ENCODE measurements around the gene JADE1. TPM values are rescaled to one million over a fixed set of nuclear protein-coding genes. Genes with fewer than 3 reads are reported as not detected.

The JADE1 gene
- total RNA-seq, 1 experiment from 2014 or later = 30.2 TPM

GRCh38 chr4:128837679-128838078 lies 28.2 kb downstream of the JADE1 start:
- Mint-ChIP-seq H3K4me1 (ENCODE audit: low read depth, unreplicated experiment) (peaks cover 20% of the 10 kb centered on the region), H3K36me3 (ENCODE audit: insufficient read depth, unreplicated experiment) (peaks cover 19% of the 10 kb centered on the region), H3K9me3 (ENCODE audit: unreplicated experiment) (no peaks in the 10 kb centered on the region), H3K27me3 (ENCODE audit: insufficient read depth, unreplicated experiment) (no peaks in the 10 kb centered on the region), H3K4me3 (ENCODE audit: unreplicated experiment) (no peak overlapping the region), H3K27ac (ENCODE audit: unreplicated experiment) (no peak overlapping the region)
- ChIA-PET POLR2A (no interaction called here), CTCF (no interaction called here)
- no peak for TF ChIP-seq CTCF (IDR thresholded peaks at IDR 0.05; ENCODE audit: insufficient read depth in 1 of 2, low read depth in 1 of 2, low read length in 1 of 2, severe bottlenecking in 1 of 2, unreplicated experiment in 1 of 2)
- intact Hi-C loops (cut with micrococcal nuclease; ENCODE audit: unreplicated experiment) = no loop called here
- peaks cover 11% of the 10 kb centered on the region; the same call in 1 of the 2 replicates for H3K4me1 ChIP-seq
- H3K36me3 ChIP-seq (ENCODE audit: control insufficient read depth, insufficient read depth, low read length) = no peaks in the 10 kb centered on the region; the same call in 1 of the 2 replicates
- H3K9me3 ChIP-seq = no peaks in the 10 kb centered on the region
- H3K27me3 ChIP-seq (replicated peaks; ENCODE audit: control insufficient read depth, insufficient read depth, low read length) = no peaks in the 10 kb centered on the region
- DNase-seq = no peak
- H3K4me3 ChIP-seq (ENCODE audit: low read depth, low read length) = no peak overlapping the region
- BruUV-seq (replicated peaks) = no TSS peak

- Histone ChIP-seq H3K36me3 (ENCODE audit: control insufficient read depth, insufficient read depth, low read length) (peaks cover 1% of the 10 kb centered on the region; the same call in 1 of the 2 replicates), H3K4me1 (peaks cover 11% of the 10 kb centered on the region; the same call in 1 of the 2 replicates), H3K9me3 (no peaks in the 10 kb centered on the region), H3K4me3 (ENCODE audit: low read depth, low read length) (no peak overlapping the region), H3K27me3 (replicated peaks; ENCODE audit: control insufficient read depth, insufficient read depth, low read length) (no peaks in the 10 kb centered on the region)
- Mint-ChIP-seq H3K27ac (ENCODE audit: unreplicated experiment) (peak overlapping the region; percentile 43), H3K36me3 (ENCODE audit: insufficient read depth, unreplicated experiment) (peaks cover 34% of the 10 kb centered on the region), H3K9me3 (ENCODE audit: unreplicated experiment) (no peaks in the 10 kb centered on the region), H3K4me3 (ENCODE audit: unreplicated experiment) (peak overlapping the region; percentile 13), H3K27me3 (ENCODE audit: insufficient read depth, unreplicated experiment) (no peaks in the 10 kb centered on the region), H3K4me1 (ENCODE audit: low read depth, unreplicated experiment) (peaks cover 18% of the 10 kb centered on the region)
- ChIA-PET POLR2A (no interaction called here), CTCF (no interaction called here)
- no peak for DNase-seq
- TF ChIP-seq CTCF (IDR thresholded peaks at IDR 0.05; ENCODE audit: insufficient read depth in 1 of 2, low read depth in 1 of 2, low read length in 1 of 2, severe bottlenecking in 1 of 2, unreplicated experiment in 1 of 2) = no peak
- no TSS peak for BruUV-seq (replicated peaks)
- intact Hi-C loops (cut with micrococcal nuclease; ENCODE audit: unreplicated experiment) = no loop called here
Observed at GRCh38 chr4:128840711-128841318, 31.3 kb downstream of the JADE1 start.

GRCh38 chr4:128841402-128841801 lies 31.9 kb downstream of the JADE1 start:
- Mint-ChIP-seq H3K27ac (ENCODE audit: unreplicated experiment) (peak overlapping the region; percentile 43), H3K27me3 (ENCODE audit: insufficient read depth, unreplicated experiment) (no peaks in the 10 kb centered on the region), H3K4me3 (ENCODE audit: unreplicated experiment) (peak overlapping the region; percentile 13), H3K4me1 (ENCODE audit: low read depth, unreplicated experiment) (peaks cover 18% of the 10 kb centered on the region), H3K36me3 (ENCODE audit: insufficient read depth, unreplicated experiment) (peaks cover 40% of the 10 kb centered on the region), H3K9me3 (ENCODE audit: unreplicated experiment) (no peaks in the 10 kb centered on the region)
- Histone ChIP-seq H3K36me3 (ENCODE audit: control insufficient read depth, insufficient read depth, low read length) (peaks cover 1% of the 10 kb centered on the region; the same call in 1 of the 2 replicates), H3K9me3 (no peaks in the 10 kb centered on the region), H3K27me3 (replicated peaks; ENCODE audit: control insufficient read depth, insufficient read depth, low read length) (no peaks in the 10 kb centered on the region), H3K4me3 (ENCODE audit: low read depth, low read length) (no peak overlapping the region), H3K4me1 (peaks cover 11% of the 10 kb centered on the region; the same call in 1 of the 2 replicates)
- ChIA-PET CTCF (no interaction called here), POLR2A (no interaction called here)
- intact Hi-C loops (cut with micrococcal nuclease; ENCODE audit: unreplicated experiment) = no loop called here
- TF ChIP-seq CTCF (IDR thresholded peaks at IDR 0.05; ENCODE audit: insufficient read depth in 1 of 2, low read depth in 1 of 2, low read length in 1 of 2, severe bottlenecking in 1 of 2, unreplicated experiment in 1 of 2) = no peak
- DNase-seq = no peak
- no TSS peak for BruUV-seq (replicated peaks)
